ENCODE results near the gene SLC41A3.

The SLC41A3 gene

DNA sequence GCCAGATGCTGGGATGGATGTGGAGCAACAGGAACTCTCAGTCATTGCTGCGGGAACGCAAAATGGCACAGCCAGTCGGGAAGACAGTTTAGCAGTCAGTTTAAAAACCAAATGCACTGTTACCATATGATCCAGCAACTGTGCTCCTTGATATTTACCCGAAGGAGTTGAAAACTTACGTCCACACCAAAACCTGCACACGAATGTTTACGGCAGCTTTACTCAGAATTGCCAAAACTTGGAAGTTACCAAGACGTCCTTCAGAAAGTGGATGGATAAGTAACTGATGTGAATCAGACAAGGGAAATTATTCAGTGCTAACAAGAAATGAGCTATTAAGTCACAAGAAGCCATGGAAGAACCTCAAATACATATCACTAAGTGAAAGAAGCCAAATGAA is 36.1 kb upstream of the SLC41A3 start:
- DNase-seq (ENCODE audit: low read depth) = no peak

DNA sequence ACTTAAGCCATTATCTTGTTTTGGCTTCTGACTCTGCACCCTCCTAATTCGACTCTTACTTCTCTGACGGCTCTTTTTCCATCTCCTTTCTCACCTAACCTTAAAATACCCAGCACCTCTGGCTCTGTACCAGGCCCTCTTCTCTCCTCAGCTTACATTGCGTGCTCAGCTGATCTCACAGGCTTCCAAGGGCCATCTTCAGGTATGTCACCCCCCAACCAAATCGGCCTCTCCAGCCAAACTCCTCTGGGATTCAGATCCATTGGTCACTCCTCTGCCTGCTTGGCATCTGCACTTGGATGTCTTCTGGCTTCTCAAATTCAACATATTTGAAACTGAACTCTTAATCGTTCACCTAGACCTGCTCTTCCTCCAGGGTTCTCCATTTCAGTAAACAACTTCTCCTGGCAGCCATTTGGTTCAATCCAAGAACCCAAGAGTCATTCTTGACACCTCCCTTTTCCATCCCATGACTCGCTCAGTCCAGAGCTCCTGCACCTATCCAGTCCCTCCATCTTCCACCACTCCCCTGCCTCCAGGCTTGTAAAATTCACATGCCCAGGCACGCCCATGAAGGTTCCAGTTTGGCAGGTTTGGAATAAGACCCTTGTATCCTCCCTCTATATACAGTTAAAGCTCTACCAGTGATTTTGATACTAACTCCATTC is 35.2 kb upstream of the SLC41A3 start:
- DNase-seq (ENCODE audit: low read depth) = no peak

GRCh38 chr3:126118591-126118990 is 34.7 kb upstream of the SLC41A3 start:
- no peak for DNase-seq (ENCODE audit: low read depth)

GRCh38 chr3:126117786-126118185 is 33.9 kb upstream of the SLC41A3 start:
- no peak for DNase-seq (ENCODE audit: low read depth)

DNA sequence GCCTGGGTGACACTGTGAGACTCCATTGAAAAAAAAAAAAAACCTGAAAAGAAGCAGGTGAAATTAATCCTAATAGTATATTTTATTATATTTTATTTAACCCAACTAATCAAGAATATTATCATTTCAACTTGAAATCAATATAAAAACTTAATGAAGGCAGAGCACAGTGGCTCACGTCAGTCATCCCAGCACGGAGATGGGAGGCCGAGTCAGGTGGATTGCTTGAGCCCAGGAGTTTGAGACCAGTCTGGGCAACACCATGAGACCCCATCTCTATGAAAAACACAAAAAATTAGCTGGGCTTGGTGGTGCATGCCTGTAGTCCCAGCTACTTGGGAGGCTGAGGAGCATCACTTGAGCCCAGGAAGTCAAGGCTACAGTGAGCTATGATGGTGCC is 33.3 kb upstream of the SLC41A3 start:
- DNase-seq (ENCODE audit: low read depth) = no peak

DNA sequence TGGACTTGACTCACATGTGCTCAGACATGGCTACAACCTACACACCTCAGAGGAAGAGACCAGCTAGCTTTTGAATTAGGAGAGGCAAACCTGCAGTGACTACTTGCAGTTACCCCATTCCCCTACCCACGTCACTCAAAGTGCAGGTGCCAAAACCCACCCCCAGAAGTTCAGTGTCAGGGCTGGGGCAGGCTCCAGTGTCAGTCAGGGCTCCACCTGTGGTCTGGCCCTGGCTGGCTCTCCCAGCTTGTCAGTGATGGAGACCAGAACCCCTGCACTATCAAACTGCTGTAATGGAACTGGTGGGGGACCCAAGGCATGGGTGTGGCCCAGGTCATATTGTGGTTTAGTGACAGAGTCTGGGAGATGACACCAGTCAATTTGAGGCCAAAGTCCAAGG is 32.6 kb upstream of the SLC41A3 start:
- no peak for DNase-seq (ENCODE audit: low read depth)

DNA sequence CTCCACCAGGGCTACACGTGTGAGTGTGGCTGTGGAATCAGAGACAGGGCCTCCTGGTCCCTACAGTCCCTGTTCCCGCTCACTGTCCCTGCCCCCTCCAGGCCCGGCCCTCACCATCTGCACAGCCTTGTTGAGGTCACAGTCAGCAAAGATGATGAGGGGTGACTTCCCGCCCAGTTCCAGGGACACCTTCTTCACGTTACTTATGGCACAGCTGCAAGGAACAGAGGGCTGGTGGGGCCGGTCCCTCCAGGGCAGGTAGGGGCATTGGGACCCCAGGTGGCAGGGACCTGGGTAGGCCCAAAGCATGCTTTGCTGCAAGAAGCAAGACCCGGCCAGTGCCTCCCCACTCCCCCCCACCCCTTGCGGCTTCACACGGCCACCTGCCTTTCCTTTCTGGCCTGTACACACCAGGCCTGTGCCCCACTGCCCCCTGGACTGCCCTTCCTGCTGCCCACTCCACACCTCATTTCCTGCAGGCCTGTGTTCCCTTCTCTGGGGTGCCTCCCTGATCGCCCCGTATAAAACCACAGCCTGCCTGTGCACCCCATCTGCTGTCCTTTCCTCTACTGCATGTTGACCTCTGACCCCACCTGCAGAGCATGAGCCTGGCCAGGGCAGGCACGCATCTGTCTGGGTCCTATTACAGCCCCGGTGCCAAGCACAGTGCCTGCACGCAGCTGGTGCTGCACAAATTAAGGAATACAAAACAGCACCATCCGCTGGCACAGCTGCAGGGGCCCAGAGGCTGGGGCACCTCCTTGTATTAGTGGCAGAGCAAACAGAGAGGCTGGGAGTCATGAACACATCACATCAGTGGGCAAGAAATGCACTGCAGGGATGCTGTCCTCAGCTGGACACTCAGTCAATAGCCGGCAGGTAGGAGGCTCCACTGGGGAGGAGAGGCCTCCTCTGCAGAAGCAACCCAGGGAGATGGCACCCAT is 30.8 kb upstream of the SLC41A3 start:
- no peak for DNase-seq (ENCODE audit: low read depth)

DNA sequence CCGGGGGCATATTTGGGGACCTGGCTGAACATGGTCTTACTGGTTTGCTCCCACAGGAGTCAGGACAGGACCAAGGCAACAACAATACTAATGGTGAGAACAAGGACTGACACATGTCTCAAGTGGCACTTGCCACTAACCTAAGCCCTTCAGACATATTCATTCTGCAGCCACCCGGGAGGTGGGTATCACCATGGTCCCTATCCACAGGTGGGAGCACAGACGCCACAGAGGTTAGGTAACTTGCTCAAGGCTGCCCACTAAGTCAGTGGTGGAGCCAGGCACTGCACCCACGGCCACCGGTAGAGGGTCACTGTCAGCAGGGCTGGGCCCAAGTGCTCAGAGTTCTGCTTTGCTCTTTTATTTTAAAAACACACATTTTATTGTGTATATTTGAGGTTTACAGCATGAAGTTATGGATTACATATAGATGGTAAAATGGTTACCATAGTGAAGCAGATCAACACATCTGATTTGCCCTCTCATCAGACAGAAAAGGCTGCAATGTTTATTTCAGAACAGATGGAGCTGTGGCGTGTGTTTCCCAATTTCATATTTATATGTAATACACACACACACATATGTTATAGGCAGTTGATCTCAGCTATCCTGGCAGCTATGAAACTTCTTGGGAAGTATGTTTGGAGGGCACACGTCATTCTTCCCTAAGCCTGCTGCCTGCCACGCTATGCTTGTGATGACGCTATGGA is 30.0 kb upstream of the SLC41A3 start:
- no peak for DNase-seq (ENCODE audit: low read depth)

- DNase-seq (ENCODE audit: low read depth) = no peak
Measured at GRCh38 chr3:126113238-126113555, 29.3 kb upstream of the SLC41A3 start.

- DNase-seq (ENCODE audit: low read depth) = no peak
Measured at GRCh38 chr3:126112531-126113237, 28.8 kb upstream of the SLC41A3 start.

DNA sequence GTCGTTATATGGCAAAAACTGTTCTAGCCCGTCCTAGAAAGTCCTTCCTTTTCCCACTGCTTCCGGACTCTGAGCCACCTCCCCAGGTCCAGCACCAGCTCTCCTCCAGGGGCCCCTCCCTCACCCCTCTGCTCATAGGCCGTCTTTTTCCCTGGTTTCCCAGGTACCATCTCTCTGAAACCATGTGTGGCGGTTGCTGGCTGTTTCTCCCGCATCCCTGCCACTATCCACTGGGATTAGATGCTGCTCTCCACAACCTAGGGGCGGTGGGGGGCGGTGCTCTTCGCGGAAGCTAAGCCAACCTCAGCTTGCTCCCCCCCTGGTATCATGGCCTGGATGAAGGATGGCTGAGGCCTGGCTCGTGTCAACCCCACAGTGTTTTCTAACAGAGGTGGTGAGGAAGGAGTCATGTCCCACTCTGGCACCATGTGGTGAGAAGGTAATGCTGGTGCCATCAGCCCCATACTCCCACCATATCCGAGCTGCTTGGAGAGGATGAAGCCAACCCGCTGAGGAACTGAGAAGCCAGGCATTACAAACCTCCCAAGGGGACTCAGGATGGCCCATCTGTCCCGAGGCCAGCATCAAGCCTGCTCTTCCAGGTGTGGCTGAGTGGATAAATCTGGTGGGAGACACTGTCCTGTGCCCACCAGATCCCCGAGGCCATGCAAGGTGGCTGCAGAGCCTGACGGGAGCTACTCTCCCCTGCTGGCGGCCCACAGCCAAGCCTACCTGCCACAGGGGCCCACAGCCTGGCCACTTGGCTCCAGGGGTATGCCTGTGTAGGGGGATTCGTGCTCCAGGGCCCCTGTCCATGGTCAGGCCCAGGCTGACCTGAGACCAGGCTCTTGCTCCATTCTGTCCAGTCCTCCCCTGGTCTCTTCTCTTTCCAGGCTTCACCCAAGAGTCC is 27.9 kb upstream of the SLC41A3 start:
- DNase-seq (ENCODE audit: low read depth) = no peak

- DNase-seq (ENCODE audit: low read depth) = no peak
Measured at GRCh38 chr3:126111126-126111551, 27.2 kb upstream of the SLC41A3 start.

DNA sequence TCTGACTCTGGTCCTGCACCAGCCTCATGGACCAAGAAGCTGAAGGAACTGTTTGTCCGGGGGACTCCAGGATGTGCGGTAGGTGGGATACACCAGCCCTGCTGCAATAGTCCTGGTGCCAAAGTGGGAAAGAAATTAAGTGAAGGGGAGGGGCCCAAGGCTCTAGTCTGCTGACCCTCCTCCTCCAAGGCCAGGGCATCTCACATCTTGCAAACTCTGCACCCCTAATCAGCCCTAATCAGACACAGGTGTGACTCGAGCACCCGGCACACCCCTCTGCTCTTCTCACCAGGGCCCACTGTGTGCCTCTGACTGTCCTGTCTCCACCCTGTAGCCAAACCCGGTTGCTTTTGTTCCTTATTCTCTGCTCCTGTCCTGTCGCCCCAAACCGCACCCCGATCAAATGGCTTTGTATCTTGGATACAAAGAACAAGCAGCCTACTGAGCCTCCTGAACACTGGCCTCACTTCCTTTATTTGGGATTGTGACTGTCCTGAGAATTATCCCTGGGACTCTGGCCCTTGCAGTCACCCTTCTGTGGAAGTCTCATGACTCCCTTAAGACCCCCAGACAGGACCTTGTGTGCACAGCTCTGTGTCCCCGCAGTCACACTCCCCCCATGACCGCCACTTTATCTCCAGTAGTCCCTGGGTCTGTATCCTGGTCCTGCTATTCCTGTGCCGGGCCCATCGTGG is 26.7 kb upstream of the SLC41A3 start:
- DNase-seq (ENCODE audit: low read depth) = no peak

- no peak for DNase-seq (ENCODE audit: low read depth)
Measured at GRCh38 chr3:126109880-126110235, 25.9 kb upstream of the SLC41A3 start.

- DNase-seq (ENCODE audit: low read depth) = no peak
Measured at GRCh38 chr3:126109146-126109879, 25.4 kb upstream of the SLC41A3 start.

DNA sequence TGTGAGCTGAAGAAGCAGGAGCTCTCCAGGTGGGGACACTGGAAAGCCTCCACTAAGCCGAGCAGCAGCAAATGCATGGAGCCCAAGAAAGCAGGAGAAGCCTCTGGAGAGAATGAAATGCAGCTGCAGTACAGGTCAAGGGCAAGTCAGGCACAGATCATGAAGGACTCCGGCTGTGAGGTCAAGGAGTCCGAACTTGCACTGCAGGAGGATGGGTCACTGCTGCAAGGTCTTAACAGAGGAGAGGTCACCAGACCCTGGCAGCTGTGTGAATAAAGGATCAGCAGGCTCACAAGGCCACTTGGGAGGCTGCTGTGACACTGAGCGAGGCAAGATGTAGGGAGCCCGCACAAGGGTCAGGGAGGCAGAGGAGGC is 24.7 kb upstream of the SLC41A3 start:
- no peak for DNase-seq (ENCODE audit: low read depth)

GRCh38 chr3:126107957-126108675 is 24.2 kb upstream of the SLC41A3 start:
- DNase-seq (ENCODE audit: low read depth) = no peak

DNA sequence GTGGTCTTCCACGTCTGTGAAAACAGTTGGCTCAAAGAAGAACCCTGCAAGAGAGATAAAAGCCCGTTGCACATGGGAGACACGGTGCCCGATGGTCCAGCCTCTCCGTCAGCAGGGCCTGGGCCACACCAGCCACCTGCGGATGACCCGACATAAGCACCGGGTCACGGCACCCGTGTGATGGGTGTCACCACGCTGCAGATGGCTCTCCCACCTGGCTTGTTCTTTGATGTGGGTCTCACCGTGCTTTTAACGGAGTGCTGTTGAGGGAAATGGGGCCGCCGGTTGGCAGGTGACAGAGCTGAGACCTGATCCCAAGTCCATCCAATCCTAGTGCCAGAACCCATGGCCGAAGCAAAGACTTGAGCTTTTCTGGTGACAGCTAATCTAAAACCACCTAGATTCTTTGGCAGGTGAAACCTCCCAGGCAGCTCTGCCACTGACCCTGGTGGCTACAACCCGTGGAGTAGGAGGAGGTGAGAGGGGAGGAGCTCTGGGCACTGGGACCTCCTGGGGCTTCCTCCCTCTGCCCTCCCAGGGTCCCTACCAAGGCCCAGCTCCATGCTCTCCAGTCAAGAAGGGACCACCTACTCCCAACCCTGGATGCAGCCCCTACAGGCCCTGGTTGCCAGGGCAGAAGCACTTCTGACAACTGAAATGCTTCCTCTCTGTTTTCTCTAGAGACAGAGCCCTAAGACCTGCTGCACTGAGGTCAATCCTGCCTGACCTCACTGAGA is 23.4 kb upstream of the SLC41A3 start:
- no peak for DNase-seq (ENCODE audit: low read depth)

Data from fibroblast of the conjunctiva (primary cell).